Esophagus muscularis mucosa (tissue), 4 donors: ENCODE results near the gene ASTL. TPM values are rescaled to one million over a fixed set of nuclear protein-coding genes. Genes with fewer than 3 reads are reported as not detected.
A peak's percentile ranks its signal among the peaks of the same experiment; 100 is the strongest.

Source experiments
- DNase-seq: peaks from one replicate; pipeline ENCODE4 v3.0.0-alpha.2; 2017; ENCODE audit errors: extremely low spot score
- H3K27ac ChIP-seq, 4 donors: fragments of 200-600 bp; sonication (generic); replicated peaks in 1 of 4; 1 replicate in 3 of 4; 2 replicates in 1 of 4; pipeline ENCODE4 v1.5.1; 2016 to 2019; ENCODE audit warnings: mild to moderate bottlenecking in 1 of 4
- H3K27me3 ChIP-seq, 4 donors: fragments of 200-600 bp; sonication (generic); one replicate each; pipeline versions ENCODE4 v1.5.1 to v1.6.0; 2016 to 2019
- H3K36me3 ChIP-seq, 4 donors: fragments of 200-600 bp; sonication (generic); one replicate each; pipeline ENCODE4 v1.5.1; 2016 to 2019
- H3K4me1 ChIP-seq, 4 donors: fragments of 200-600 bp; sonication (generic); one replicate each; pipeline ENCODE4 v1.5.1; 2016 to 2019
- H3K4me3 ChIP-seq, 4 donors: fragments of 200-600 bp; sonication (generic); 1 replicate in 2 of 4; 2 replicates in 2 of 4; pipeline ENCODE4 v1.5.1; 2016 to 2019; ENCODE audit warnings: mild to moderate bottlenecking in 4 of 4, moderate library complexity in 1 of 4
- H3K9me3 ChIP-seq, 4 donors: fragments of 200-600 bp; sonication (generic); 1 replicate in 3 of 4; 2 replicates in 1 of 4; pipeline ENCODE4 v1.5.1; 2016 to 2019
- EP300 ChIP-seq: sonication (generic); formaldehyde crosslinking; IDR thresholded peaks from one replicate; pipeline ENCODE4 v1.6.1; 2017; ENCODE audit warnings: antibody characterized with exemption
- POLR2A ChIP-seq: fragments of 450-650 bp; IDR thresholded peaks from one replicate; pipeline ENCODE4 v1.6.1; 2017; ENCODE audit warnings: antibody characterized with exemption, moderate library complexity, mild to moderate bottlenecking, low read depth
- POLR2AphosphoS5 ChIP-seq, 2 donors: sonication (generic); formaldehyde crosslinking; IDR thresholded peaks; one replicate each; pipeline ENCODE4 v1.6.1; 2017; ENCODE audit warnings: antibody characterized with exemption in 2 of 2
- WGBS: methylation state at CpG from one replicate; pipeline ENCODE4 v1.1.5; 2018; 5-methylcytosine and 5-hydroxymethylcytosine counted together
- intact Hi-C: fragments of 100-400 bp; cut with DNase I; formaldehyde crosslinking; loops from one replicate; pipeline ENCODE4 v1.15.1; 2023
- total RNA-seq, 4 donors: library from RNA; depleted of rRNA; stranded (reverse); fragments of >200 nt; gene quantifications; one replicate each; pipeline versions ENCODE4 v1.1.0 to v1.2.1, GENCODE V29; 2016
- TF ChIP-seq, protein P1 (sequence below), 3 experiments: fragments of 200-600 bp in 2 of 3; fragments of 450-650 bp in 1 of 3; sonication (generic) in 2 of 3; IDR thresholded peaks; one replicate each; pipeline ENCODE4 v1.5.1; 2017 to 2019; ENCODE audit warnings: antibody characterized with exemption in 3 of 3, mild to moderate bottlenecking in 2 of 3, moderate library complexity in 1 of 3

Gene ASTL
- total RNA-seq, 4 donors from 2014 or later = not detected

DNA sequence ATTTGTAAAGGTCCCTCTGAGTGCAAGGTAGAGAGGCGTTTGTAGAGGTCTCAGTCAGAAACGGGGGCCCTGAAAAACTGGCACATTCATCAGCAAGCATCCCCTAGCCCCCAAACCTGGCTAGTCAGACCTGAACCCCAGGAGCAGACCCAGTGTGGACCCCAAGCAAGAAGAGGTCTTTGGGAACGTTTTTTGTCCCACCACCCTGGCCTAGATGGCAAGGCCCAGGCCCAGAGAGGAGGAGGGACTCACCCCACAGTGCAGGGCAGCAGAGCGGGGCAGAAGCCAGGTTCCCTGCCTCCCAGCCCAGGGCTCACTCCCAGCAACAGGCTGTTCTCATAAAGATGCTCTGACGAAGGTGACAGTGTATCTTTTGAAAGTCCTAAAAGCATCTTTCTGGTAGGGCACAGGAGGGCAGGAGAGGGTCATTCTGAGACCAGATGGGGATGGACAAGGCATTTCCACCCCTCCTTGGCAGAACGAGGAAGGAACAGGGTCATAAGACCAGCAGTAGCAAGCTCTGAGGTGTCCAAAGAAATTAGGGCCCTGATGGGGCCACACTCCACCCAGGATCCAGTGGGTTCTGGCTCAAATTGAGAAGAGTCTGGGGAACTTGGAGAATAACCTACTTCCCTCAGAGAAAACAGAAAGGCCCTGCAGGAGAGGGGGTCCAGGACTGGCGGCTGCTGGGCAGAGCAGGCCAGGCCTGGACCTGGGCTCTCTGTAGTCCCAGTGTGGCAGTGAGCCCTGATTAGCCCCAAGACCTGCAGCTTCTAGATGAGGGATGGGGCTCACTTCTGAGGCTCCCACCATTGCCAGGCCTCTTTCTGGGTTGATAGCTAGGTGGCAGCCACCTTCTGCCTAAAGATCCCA lies 40.1 kb downstream of the ASTL start:
- Histone ChIP-seq H3K27ac (peak overlapping the region; percentile 29 to 67 (median 63)), H3K4me1 (peaks cover 13 to 32% (median 22%) of the 10 kb centered on the region in 4 donors), H3K4me3 (no peak overlapping the region), H3K27me3 (no peaks in the 10 kb centered on the region), H3K36me3 (no peaks in the 10 kb centered on the region), H3K9me3 (no peaks in the 10 kb centered on the region)
- 97% methylated on average over 5 of the region's 7 CpGs for WGBS
- intact Hi-C loops = no loop called here
- DNase-seq = no peak
- TF ChIP-seq EP300 (no peak), POLR2A (no peak), POLR2AphosphoS5 (IDR thresholded peaks at IDR 0.05) (no peak)
- TF ChIP-seq, protein P1, sequence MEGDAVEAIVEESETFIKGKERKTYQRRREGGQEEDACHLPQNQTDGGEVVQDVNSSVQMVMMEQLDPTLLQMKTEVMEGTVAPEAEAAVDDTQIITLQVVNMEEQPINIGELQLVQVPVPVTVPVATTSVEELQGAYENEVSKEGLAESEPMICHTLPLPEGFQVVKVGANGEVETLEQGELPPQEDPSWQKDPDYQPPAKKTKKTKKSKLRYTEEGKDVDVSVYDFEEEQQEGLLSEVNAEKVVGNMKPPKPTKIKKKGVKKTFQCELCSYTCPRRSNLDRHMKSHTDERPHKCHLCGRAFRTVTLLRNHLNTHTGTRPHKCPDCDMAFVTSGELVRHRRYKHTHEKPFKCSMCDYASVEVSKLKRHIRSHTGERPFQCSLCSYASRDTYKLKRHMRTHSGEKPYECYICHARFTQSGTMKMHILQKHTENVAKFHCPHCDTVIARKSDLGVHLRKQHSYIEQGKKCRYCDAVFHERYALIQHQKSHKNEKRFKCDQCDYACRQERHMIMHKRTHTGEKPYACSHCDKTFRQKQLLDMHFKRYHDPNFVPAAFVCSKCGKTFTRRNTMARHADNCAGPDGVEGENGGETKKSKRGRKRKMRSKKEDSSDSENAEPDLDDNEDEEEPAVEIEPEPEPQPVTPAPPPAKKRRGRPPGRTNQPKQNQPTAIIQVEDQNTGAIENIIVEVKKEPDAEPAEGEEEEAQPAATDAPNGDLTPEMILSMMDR (IDR thresholded peaks at IDR 0.05) = no peak

DNA sequence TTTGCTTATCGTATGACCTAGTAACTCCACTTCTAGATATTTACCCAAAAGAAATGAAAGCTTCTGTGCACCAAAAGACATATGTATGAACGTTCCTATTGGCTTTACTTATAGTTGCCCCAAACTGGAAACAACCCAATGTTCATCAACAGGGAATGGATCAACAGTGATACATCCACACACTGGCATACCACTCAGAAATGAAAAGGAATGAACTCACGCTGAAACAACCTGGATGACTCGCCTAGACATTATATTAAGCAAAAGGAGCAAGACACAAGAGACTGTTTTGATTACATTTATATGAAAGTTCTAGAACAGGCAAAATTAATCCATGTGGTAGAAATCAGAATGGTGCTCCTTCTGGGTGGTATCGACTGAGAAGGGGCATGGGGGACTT lies 40.9 kb downstream of the ASTL start:
- H3K36me3 ChIP-seq = no peaks in the 10 kb centered on the region
- TF ChIP-seq EP300 (no peak), POLR2AphosphoS5 (IDR thresholded peaks at IDR 0.05) (no peak), POLR2A (no peak)
- TF ChIP-seq, protein P1 (IDR thresholded peaks at IDR 0.05) = no peak
- H3K4me3 ChIP-seq = no peak overlapping the region
- intact Hi-C loops = no loop called here
- 90% methylated on average over 5 of the region's 5 CpGs for WGBS
- peaks cover 13 to 29% (median 22%) of the 10 kb centered on the region in 4 donors for H3K4me1 ChIP-seq
- no peak for DNase-seq
- H3K27me3 ChIP-seq = no peaks in the 10 kb centered on the region
- H3K27ac ChIP-seq = no peak overlapping the region
- H3K9me3 ChIP-seq = no peaks in the 10 kb centered on the region

DNA sequence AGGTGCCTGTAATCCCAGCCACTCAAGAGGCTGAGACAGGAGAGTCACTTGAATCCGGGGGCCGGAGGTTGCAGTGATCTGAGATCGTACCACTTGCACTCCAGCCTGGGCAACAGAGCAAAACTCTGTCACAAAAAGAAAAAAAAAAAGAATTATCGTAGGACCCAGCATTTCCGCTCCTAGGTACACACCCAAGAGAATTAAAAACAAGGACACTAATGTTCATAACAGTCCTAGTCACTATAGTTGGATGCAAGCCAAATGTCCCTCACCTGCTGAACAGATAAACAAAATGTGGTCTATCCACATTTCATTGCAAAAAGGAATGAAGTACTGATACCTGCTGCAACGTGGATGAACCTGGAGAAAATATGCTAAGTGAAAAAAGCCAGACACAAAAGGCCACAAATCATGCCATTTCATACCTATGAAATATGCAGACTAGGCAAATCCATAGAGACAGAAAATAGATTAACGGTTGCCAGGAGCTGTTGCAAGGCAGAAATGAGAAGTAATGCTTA lies 43.1 kb downstream of the ASTL start:
- intact Hi-C loops = no loop called here
- no peak for DNase-seq
- Histone ChIP-seq H3K9me3 (no peaks in the 10 kb centered on the region), H3K27me3 (peaks cover 0 to 8% (median 0%) of the 10 kb centered on the region in 4 donors), H3K36me3 (no peaks in the 10 kb centered on the region), H3K4me3 (no peak overlapping the region), H3K27ac (no peak overlapping the region), H3K4me1 (peaks cover 13 to 27% (median 19%) of the 10 kb centered on the region in 4 donors)
- TF ChIP-seq EP300 (no peak), POLR2A (no peak), POLR2AphosphoS5 (IDR thresholded peaks at IDR 0.05) (no peak)
- TF ChIP-seq, protein P1 (IDR thresholded peaks at IDR 0.05) = no peak
- 79% methylated on average over 7 of the region's 7 CpGs for WGBS

DNA sequence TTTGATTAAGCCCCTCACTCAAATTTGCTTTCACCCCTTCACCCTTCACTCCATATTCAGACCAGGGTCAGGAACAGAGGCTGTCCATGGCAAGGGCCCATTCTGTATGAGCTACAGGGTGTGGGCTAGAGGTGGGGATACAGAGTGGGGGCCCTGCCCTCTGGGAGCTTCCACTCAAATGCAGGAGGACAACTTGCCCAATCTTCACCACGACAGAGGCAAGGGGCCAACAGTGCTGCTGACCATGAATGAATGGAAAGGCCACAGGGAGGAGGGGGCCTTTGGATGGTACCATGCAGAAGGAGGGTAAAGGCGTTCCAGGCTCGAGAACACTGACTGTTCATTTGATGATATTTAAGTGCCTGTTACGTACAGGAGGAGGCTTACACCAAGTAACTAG lies 44.8 kb downstream of the ASTL start:
- no peak overlapping the region for H3K27ac ChIP-seq
- peaks cover 5 to 16% (median 7%) of the 10 kb centered on the region in 4 donors for H3K4me1 ChIP-seq
- peak; percentile 88 for DNase-seq
- H3K27me3 ChIP-seq = peaks cover 0 to 19% (median 0%) of the 10 kb centered on the region in 4 donors
- no peaks in the 10 kb centered on the region for H3K36me3 ChIP-seq
- 93% methylated on average over 4 of the region's 4 CpGs for WGBS
- intact Hi-C loops = no loop called here
- H3K9me3 ChIP-seq = no peaks in the 10 kb centered on the region
- TF ChIP-seq, protein P1 (IDR thresholded peaks at IDR 0.05) = no peak
- no peak for TF ChIP-seq EP300
- no peak for TF ChIP-seq POLR2AphosphoS5 (IDR thresholded peaks at IDR 0.05)
- no peak for TF ChIP-seq POLR2A
- H3K4me3 ChIP-seq = no peak overlapping the region
